ENCODE data around the gene TTC28.
"Not testable (repeated sequence)": the region's sequence is repeated elsewhere in the genome, so short reads cannot be mapped to it uniquely, and the experiment has no call there.

- TF ChIP-seq ZNF548 (tag by site-specific recombination; IDR thresholded peaks at IDR 0.05); ZNF513 (tag by site-specific recombination; IDR thresholded peaks at IDR 0.05); CTCF (tag by site-specific recombination; IDR thresholded peaks at IDR 0.05); ZNF510 (tag by site-specific recombination; IDR thresholded peaks at IDR 0.05; ENCODE audit: insufficient replicate concordance); ZBTB17 (tag by site-specific recombination; IDR thresholded peaks at IDR 0.05); ZNF10 (tag by site-specific recombination; IDR thresholded peaks at IDR 0.05); ZNF747 (tag by site-specific recombination; IDR thresholded peaks at IDR 0.05); ZBTB26 (tag by site-specific recombination; optimal IDR thresholded peaks at IDR 0.05); ZNF221 (tag by site-specific recombination; IDR thresholded peaks at IDR 0.05; ENCODE audit: borderline replicate concordance); ZNF274 (IDR thresholded peaks at IDR 0.05; ENCODE audit: low read length); ZNF274 (tag by site-specific recombination; IDR thresholded peaks at IDR 0.05; ENCODE audit: borderline replicate concordance): not testable (repeated sequence)
Observed at GRCh38 chr22:28060594-28060993, 619.0 kb downstream of the TTC28 start.

Data from HEK293 (cell line).